ENCODE results near the gene CNKSR1.

Gene CNKSR1

GRCh38 chr1:26184883-26185282, 7.6 kb downstream of the CNKSR1 start:
- DNase-seq (ENCODE audit: low read depth) = no peak

GRCh38 chr1:26187882-26188281, 10.6 kb downstream of the CNKSR1 start:
- DNase-seq (ENCODE audit: low read depth) = no peak

GRCh38 chr1:26188477-26188876, 11.2 kb downstream of the CNKSR1 start:
- DNase-seq (ENCODE audit: low read depth) = no peak

- no peak for DNase-seq (ENCODE audit: low read depth)
These were observed 12.0 kb downstream of the CNKSR1 start for GRCh38 chr1:26189331-26189730.

- DNase-seq (ENCODE audit: low read depth) = no peak
These were observed 12.5 kb downstream of the CNKSR1 start for GRCh38 chr1:26189751-26190275.

- DNase-seq (ENCODE audit: low read depth) = no peak
These were observed 13.2 kb downstream of the CNKSR1 start, which contains the start of gene CATSPER4 for GRCh38 chr1:26190373-26190987. Gene CATSPER4, plus strand, starts transcription at chr1:26190602. Its CDS starts 26 bp downstream, at chr1:26190628.

- DNase-seq (ENCODE audit: low read depth) = no peak
These were observed 14.4 kb downstream of the CNKSR1 start for GRCh38 chr1:26191739-26192138.

GRCh38 chr1:26195805-26196204, 18.5 kb downstream of the CNKSR1 start:
- no peak for DNase-seq (ENCODE audit: low read depth)

- DNase-seq (ENCODE audit: low read depth) = no peak
These were observed 20.0 kb downstream of the CNKSR1 start for GRCh38 chr1:26197301-26197700.

- no peak for DNase-seq (ENCODE audit: low read depth)
These were observed 20.5 kb downstream of the CNKSR1 start for GRCh38 chr1:26197813-26198212.

- DNase-seq (ENCODE audit: low read depth) = no peak
These were observed 23.1 kb downstream of the CNKSR1 start for GRCh38 chr1:26200413-26200812.

GRCh38 chr1:26203642-26204318, 26.5 kb downstream of the CNKSR1 start:
- no peak for DNase-seq (ENCODE audit: low read depth)

- no peak for DNase-seq (ENCODE audit: low read depth)
These were observed 33.0 kb downstream of the CNKSR1 start for GRCh38 chr1:26210147-26210870.

GRCh38 chr1:26212726-26213125, 35.4 kb downstream of the CNKSR1 start:
- DNase-seq (ENCODE audit: low read depth) = no peak

GRCh38 chr1:26213335-26213905, 36.1 kb downstream of the CNKSR1 start:
- no peak for DNase-seq (ENCODE audit: low read depth)

- DNase-seq (ENCODE audit: low read depth) = no peak
These were observed 38.0 kb downstream of the CNKSR1 start for GRCh38 chr1:26215246-26215645.

- no peak for DNase-seq (ENCODE audit: low read depth)
These were observed 41.7 kb downstream of the CNKSR1 start for GRCh38 chr1:26218906-26219494.

- no peak for DNase-seq (ENCODE audit: low read depth)
These were observed 43.1 kb downstream of the CNKSR1 start for GRCh38 chr1:26220199-26220912.

GRCh38 chr1:26221094-26221493, 43.8 kb downstream of the CNKSR1 start:
- DNase-seq (ENCODE audit: low read depth) = no peak

GRCh38 chr1:26224606-26225005, 47.3 kb downstream of the CNKSR1 start:
- no peak for DNase-seq (ENCODE audit: low read depth)

GRCh38 chr1:26225033-26225831, 47.9 kb downstream of the CNKSR1 start:
- DNase-seq (ENCODE audit: low read depth) = no peak

Measured in HS-5 (cell line).